Erythroblast (primary cell): Measurements from ENCODE around the gene NTN3.
"Not testable (repeated sequence)": the region's sequence is repeated elsewhere in the genome, so short reads cannot be mapped to it uniquely, and the experiment has no call there.

Experiments
- GATA1 ChIP-seq: IDR thresholded peaks from 2 replicates; pipeline ENCODE4 v1.6.1; 2011; ENCODE audit warnings: low read depth, mild to moderate bottlenecking, control low read depth, low read length, moderate library complexity
- POLR2A ChIP-seq: IDR thresholded peaks from 2 replicates; pipeline ENCODE4 v1.6.1; 2011; ENCODE audit warnings: mild to moderate bottlenecking, low read length

DNA sequence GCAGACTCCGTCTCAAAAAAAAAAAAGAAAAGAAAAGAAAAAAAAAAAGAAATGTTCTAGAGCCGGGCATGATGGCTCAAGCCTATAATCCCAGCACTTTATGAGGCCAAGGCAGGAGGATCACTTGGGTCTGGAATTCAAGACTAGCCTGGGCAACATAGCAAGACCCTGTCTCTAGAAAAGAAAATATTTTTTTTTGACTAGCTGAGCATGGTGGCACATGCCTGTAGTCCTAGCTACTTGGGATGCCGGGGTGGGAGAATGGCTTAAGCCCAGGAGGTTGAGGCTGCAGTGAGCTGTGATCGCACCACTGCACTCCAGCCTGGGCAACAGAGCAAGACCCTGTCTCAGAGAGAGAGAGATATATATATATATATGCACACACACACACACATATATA lies 35.9 kb upstream of the NTN3 start:
- not testable (repeated sequence) for TF ChIP-seq POLR2A, GATA1
